ENCODE results near the gene FOXK1.

FOXK1 gene

DNA sequence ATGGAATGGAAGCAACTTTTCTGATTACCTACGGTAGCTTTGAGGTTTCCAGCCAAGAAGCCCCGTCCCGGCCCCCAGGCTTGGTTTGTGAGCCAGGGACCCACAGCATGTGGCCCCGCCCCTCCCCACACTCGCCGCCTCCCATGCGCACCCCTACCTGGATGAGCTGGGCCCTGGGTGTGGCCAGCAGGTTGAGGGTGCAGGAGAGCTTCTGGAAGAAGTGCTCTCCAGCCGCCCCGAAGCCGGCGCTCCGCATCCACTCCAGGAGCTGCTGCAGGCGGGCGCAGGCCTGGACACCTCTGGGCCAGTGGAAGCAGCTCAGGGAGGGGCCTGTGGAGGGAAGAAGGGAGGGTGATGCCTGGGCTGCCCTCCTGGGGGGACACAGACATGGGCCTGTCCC is 133.0 kb downstream of the FOXK1 start:
- Histone ChIP-seq H3K4me3 (ENCODE audit: low read depth, low read length) (no peak overlapping the region), H3K27me3 (ENCODE audit: control insufficient read depth, insufficient read depth, low read length) (no peaks in the 10 kb centered on the region), H3K9ac (no peak overlapping the region), H3K27ac (no peak overlapping the region), H3K4me1 (no peaks in the 10 kb centered on the region), H2AFZ (no peak overlapping the region), H3K36me3 (ENCODE audit: control insufficient read depth, insufficient read depth, low read length) (no peaks in the 10 kb centered on the region), H3K4me2 (ENCODE audit: low read length) (no peak overlapping the region), H3K79me2 (no peaks in the 10 kb centered on the region), H3K9me3 (ENCODE audit: control insufficient read depth, low read length) (no peaks in the 10 kb centered on the region)
- TF ChIP-seq, protein P1, sequence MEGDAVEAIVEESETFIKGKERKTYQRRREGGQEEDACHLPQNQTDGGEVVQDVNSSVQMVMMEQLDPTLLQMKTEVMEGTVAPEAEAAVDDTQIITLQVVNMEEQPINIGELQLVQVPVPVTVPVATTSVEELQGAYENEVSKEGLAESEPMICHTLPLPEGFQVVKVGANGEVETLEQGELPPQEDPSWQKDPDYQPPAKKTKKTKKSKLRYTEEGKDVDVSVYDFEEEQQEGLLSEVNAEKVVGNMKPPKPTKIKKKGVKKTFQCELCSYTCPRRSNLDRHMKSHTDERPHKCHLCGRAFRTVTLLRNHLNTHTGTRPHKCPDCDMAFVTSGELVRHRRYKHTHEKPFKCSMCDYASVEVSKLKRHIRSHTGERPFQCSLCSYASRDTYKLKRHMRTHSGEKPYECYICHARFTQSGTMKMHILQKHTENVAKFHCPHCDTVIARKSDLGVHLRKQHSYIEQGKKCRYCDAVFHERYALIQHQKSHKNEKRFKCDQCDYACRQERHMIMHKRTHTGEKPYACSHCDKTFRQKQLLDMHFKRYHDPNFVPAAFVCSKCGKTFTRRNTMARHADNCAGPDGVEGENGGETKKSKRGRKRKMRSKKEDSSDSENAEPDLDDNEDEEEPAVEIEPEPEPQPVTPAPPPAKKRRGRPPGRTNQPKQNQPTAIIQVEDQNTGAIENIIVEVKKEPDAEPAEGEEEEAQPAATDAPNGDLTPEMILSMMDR (IDR thresholded peaks at IDR 0.05) = no peak

DNA sequence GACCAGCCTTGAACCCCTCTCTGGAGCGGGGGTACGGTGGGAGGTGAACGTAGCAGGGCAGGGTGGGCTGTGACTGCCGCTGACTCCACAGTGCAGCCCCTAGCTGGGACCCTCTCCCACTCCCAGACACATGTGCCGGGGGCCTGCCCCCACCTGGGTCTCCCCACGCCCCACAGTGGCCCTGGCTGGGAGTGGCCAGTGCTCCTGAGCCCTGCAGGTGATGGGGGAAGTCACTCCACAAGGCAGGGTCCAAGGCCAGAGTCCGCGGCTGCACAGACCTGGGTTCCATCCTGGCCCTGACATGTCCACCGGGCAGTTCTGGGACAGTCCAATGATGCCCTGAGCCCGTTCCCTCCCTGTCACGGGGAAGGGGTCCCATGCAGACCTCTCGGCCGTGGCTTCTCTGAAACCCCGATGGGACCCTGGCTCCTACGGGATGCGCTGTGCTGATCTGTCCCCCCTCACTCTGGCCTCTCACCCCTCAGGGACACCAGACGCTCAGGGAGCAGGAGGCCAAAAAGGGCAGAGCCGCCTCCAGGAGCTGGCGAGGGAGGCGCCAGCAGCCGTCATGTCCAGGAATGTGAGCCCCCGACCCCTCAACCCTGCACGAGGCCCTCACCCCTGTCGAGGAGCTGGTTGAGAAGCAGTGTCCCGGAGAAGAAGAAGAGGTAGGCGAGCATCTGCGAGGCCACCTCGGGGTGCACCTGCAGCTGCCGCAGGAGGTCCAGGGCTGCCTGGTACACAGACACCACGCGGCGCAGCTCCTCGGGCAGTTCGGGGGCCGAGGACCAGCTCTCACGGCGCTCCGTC is 133.7 kb downstream of the FOXK1 start:
- H3K27ac ChIP-seq = no peak overlapping the region
- H2AFZ ChIP-seq = no peak overlapping the region
- TF ChIP-seq, protein P1 (IDR thresholded peaks at IDR 0.05) = no peak
- H3K36me3 ChIP-seq (ENCODE audit: control insufficient read depth, insufficient read depth, low read length) = no peaks in the 10 kb centered on the region
- H3K9me3 ChIP-seq (ENCODE audit: control insufficient read depth, low read length) = no peaks in the 10 kb centered on the region
- H3K4me1 ChIP-seq = no peaks in the 10 kb centered on the region
- H3K4me3 ChIP-seq (ENCODE audit: low read depth, low read length) = no peak overlapping the region
- no peaks in the 10 kb centered on the region for H3K79me2 ChIP-seq
- no peak overlapping the region for H3K9ac ChIP-seq
- no peak overlapping the region for H3K4me2 ChIP-seq (ENCODE audit: low read length)
- no peaks in the 10 kb centered on the region for H3K27me3 ChIP-seq (ENCODE audit: control insufficient read depth, insufficient read depth, low read length)

DNA sequence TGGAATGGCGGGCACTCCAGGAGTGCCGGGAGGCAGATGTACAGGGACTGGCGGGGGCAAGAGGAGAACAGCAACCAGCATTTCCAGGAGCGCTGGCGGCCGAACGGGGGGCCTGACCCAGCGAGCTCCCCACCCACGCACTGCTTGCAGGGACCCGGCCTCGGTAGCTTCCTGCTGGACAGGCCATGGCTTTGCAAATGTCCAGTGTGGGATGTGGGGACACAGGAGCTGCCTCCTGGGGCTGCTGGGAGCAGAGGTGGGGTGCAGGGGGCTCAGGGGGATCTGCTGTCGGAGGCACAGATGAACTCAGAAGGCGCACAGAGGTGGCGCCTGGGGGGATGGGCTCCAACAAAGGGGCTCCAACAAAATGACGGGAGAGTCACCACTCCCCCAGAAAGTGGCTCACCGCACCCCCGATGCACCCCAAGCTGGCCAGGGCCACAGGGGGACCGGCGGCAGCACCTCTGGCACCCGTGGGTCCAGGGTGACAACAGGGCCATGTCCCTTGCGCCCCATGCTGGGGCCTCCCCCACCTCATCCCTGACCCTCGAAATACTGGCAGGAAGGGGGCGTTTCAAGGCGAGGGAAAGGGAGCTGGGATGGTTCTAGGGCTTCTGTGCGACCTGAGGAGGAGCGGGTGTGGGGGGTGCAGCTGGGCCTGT is 134.5 kb downstream of the FOXK1 start:
- Histone ChIP-seq H3K4me2 (ENCODE audit: low read length) (no peak overlapping the region), H3K27me3 (ENCODE audit: control insufficient read depth, insufficient read depth, low read length) (no peaks in the 10 kb centered on the region), H2AFZ (no peak overlapping the region), H3K27ac (no peak overlapping the region), H3K4me1 (no peaks in the 10 kb centered on the region), H3K9ac (no peak overlapping the region), H3K36me3 (ENCODE audit: control insufficient read depth, insufficient read depth, low read length) (no peaks in the 10 kb centered on the region), H3K79me2 (no peaks in the 10 kb centered on the region), H3K9me3 (ENCODE audit: control insufficient read depth, low read length) (no peaks in the 10 kb centered on the region), H3K4me3 (ENCODE audit: low read depth, low read length) (no peak overlapping the region)
- TF ChIP-seq, protein P1 (IDR thresholded peaks at IDR 0.05) = no peak

DNA sequence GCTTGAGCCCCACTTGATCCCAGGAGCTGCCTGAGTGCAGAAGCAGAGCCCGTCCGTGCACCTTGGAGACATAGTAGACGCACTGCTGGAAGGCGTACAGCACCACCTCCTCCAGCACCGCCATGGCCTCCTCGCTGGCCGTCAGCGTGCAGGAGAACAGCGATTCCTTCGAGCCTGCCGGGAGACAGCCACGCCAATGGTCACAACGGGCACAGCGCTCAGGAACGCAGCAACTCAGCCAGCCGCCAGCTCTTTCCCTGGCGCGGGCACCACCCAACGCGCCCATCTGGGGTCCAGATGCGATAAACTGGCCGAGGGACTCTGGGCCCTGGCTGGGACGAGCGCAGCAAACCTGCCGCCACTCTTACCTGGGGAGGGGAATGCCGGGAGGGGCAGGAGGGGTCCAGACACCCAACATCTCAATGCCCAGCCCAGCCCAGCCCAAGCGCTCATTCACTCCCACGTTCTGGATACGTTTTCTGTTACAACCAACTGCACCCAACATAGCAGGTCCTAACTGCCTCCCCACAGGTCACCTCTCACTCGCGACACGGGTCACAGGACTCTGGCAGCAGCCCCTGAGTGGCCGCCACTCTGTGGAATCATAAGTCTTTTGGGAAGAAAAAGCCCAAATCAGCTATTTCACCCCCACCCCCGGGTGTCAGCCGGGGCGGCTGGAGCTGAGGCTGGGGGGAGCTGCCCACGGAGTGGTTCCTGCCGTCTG is 135.2 kb downstream of the FOXK1 start:
- Histone ChIP-seq H3K4me2 (ENCODE audit: low read length) (no peak overlapping the region), H2AFZ (no peak overlapping the region), H3K9ac (no peak overlapping the region), H3K4me1 (no peaks in the 10 kb centered on the region), H3K27ac (no peak overlapping the region), H3K4me3 (ENCODE audit: low read depth, low read length) (no peak overlapping the region), H3K27me3 (ENCODE audit: control insufficient read depth, insufficient read depth, low read length) (no peaks in the 10 kb centered on the region), H3K79me2 (no peaks in the 10 kb centered on the region), H3K9me3 (ENCODE audit: control insufficient read depth, low read length) (no peaks in the 10 kb centered on the region), H3K36me3 (ENCODE audit: control insufficient read depth, insufficient read depth, low read length) (no peaks in the 10 kb centered on the region)
- TF ChIP-seq, protein P1 (IDR thresholded peaks at IDR 0.05) = no peak

All from parathyroid adenoma (tissue), 2 donors.